Adipocyte (in vitro differentiated cells): ENCODE data around the gene SH3D19.

ENCODE experiments used
- DNase-seq: peaks from one replicate; pipeline ENCODE4 v3.0.0-alpha.2; 2015; ENCODE audit warnings: low read depth
- H3K27me3 ChIP-seq: replicated peaks from 2 replicates; pipeline ENCODE4 v1.7.0; 2013; ENCODE audit warnings: mild to moderate bottlenecking, low read length, moderate library complexity; ENCODE audit not compliant: control insufficient read depth, insufficient read depth
- H3K36me3 ChIP-seq: 2 replicates; pipeline ENCODE4 v1.7.0; 2013; ENCODE audit warnings: low read length, mild to moderate bottlenecking, moderate library complexity; ENCODE audit not compliant: control insufficient read depth, insufficient read depth, severe bottlenecking
- H3K4me1 ChIP-seq: 2 replicates; pipeline ENCODE4 v1.7.0; 2013; ENCODE audit warnings: mild to moderate bottlenecking, low read length, moderate library complexity; ENCODE audit not compliant: control insufficient read depth, insufficient read depth
- H3K4me3 ChIP-seq: 2 replicates; pipeline ENCODE4 v1.7.0; 2013; ENCODE audit warnings: mild to moderate bottlenecking, low read length, moderate library complexity
- H3K9ac ChIP-seq: 2 replicates; pipeline ENCODE4 v1.7.0; 2013; ENCODE audit warnings: mild to moderate bottlenecking, low read length, moderate library complexity
- H3K9me3 ChIP-seq: 2 replicates; pipeline ENCODE4 v1.7.0; 2013; ENCODE audit warnings: mild to moderate bottlenecking, low read length, moderate library complexity; ENCODE audit not compliant: control insufficient read depth

The SH3D19 gene

DNA sequence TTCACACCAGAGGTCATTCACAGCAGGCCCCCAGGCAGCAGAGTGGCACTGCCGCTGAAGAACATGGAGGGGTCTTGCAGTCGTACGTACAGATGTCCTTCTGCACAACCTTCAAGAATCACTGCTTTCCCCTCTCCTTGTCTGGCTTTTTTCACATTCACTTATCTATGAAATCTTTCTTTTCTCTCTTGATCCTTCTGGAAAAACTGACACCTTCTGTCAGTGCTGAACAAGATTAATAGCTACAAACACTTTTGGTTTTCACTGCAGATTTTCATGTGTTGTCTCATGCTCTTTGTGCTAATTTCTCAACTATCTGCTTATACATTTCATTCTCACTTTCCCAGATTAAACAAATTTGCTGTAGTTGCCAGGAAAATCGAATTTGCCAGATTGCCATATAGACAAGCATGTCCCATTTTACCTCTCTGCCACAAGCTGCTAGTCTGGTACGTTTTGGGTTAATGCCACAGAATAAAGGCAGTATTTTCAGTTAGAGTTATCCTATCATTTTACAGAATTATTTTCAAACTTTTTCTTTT lies 142.9 kb downstream of the SH3D19 start:
- H3K9ac ChIP-seq = no peak overlapping the region
- no peak overlapping the region for H3K4me3 ChIP-seq
- DNase-seq = no peak
- peaks cover 46% of the 10 kb centered on the region for H3K36me3 ChIP-seq
- no peaks in the 10 kb centered on the region for H3K27me3 ChIP-seq
- peaks cover 34% of the 10 kb centered on the region for H3K4me1 ChIP-seq
- H3K9me3 ChIP-seq = no peaks in the 10 kb centered on the region

DNA sequence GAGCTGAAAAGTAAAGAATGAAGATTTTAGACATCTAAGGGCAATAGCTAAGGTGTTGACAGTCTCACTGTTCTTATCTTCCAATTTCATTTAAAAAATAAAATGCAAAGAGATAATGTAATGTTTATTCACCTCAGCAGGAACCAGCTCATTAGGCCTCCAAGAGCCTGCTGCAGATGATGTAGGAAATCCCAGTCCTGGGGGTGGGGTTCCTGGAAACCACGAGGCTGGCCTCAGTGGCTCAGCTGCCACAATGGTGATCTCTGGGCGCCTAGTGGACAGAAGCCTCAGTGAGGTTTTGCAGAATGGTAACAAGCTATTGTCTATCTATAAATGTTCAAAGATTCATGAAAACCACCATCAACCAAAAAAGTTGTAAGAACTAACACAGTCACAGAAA lies 148.7 kb downstream of the SH3D19 start:
- peaks cover 48% of the 10 kb centered on the region for H3K4me1 ChIP-seq
- no peaks in the 10 kb centered on the region for H3K27me3 ChIP-seq
- H3K9ac ChIP-seq = no peak overlapping the region
- no peak for DNase-seq
- H3K9me3 ChIP-seq = no peaks in the 10 kb centered on the region
- H3K36me3 ChIP-seq = peaks cover 69% of the 10 kb centered on the region
- no peak overlapping the region for H3K4me3 ChIP-seq

DNA sequence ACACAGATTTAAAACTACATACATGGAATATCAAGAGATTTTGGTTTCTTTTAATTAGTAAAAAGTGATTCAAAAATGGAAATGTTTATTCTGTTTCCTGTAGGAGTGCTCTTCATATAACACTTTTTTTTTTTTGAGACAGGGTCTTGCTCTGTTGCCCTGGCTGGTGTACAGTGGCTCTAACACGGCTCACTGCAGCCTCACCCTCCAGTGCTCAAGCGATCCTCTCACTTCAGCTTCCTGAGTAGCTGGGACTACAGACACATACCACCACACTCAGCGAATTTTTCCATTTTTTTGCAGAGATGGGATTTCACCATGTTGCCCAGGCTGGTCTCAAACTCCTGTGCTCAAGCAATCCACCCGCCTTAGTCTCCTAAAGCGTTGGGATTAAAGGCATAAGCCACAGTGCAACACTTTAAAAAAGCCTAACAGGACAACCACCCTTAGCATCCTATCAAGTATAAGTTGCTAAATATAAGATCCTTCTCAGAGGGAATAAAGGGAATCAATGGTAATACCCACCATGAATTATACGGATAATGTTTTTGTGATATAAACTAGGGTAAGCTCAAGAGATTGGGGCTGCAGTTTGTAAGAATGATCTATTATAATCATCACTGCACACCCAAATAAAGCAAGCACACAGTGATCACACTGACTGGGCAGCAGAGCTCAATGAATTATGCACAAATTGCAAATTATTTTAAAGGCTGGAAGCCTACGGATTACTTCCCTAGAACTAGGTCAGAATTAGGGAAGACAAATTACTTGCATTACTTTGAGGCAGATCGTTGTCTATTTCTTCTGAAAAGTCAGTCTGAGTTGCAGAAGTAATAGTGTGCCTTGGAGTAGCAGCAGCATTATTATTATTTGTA lies 149.4 kb downstream of the SH3D19 start:
- no peaks in the 10 kb centered on the region for H3K9me3 ChIP-seq

DNA sequence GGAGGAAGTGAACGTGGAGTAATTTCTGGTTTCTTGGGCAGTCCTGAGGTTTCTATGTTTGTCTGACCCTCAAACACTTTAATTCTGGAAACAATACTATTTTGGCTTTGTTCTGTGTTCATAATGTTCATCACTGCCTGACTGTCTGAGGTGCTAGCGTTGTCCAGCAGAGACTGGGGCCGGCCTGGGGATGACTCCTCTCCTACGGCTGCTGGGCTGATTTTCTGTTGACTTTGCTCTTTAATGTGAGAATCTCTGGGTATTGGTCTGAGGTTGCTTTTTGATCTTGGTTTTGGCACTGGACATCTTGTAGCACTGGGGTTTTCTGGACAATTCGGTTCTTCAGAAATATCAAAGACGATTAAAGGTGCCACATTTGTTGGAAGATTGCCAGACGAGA lies 150.2 kb downstream of the SH3D19 start:
- DNase-seq = no peak
- H3K36me3 ChIP-seq = peaks cover 73% of the 10 kb centered on the region
- H3K4me3 ChIP-seq = peak overlapping the region; percentile 2
- H3K9ac ChIP-seq = peak overlapping the region; percentile 62
- peaks cover 52% of the 10 kb centered on the region for H3K4me1 ChIP-seq
- H3K9me3 ChIP-seq = no peaks in the 10 kb centered on the region
- H3K27me3 ChIP-seq = no peaks in the 10 kb centered on the region

More for the DNA sequence above, 149.4 kb downstream of the SH3D19 start:
- Histone ChIP-seq H3K4me1 (peaks cover 51% of the 10 kb centered on the region), H3K27me3 (no peaks in the 10 kb centered on the region), H3K4me3 (no peak overlapping the region), H3K36me3 (peaks cover 68% of the 10 kb centered on the region), H3K9ac (peak overlapping the region; percentile 62)
- no peak for DNase-seq

- Histone ChIP-seq H3K4me1 (peaks cover 56% of the 10 kb centered on the region), H3K27me3 (no peaks in the 10 kb centered on the region), H3K9ac (peak overlapping the region; percentile 62), H3K9me3 (no peaks in the 10 kb centered on the region), H3K36me3 (peaks cover 73% of the 10 kb centered on the region), H3K4me3 (peak overlapping the region; percentile 2)
- no peak for DNase-seq
These were observed 150.6 kb downstream of the SH3D19 start for GRCh38 chr4:151174784-151175183.

GRCh38 chr4:151173871-151174270 lies 151.5 kb downstream of the SH3D19 start:
- peak overlapping the region; percentile 2 for H3K4me3 ChIP-seq
- peak overlapping the region; percentile 62 for H3K9ac ChIP-seq
- no peaks in the 10 kb centered on the region for H3K9me3 ChIP-seq
- H3K4me1 ChIP-seq = peaks cover 54% of the 10 kb centered on the region
- peaks cover 69% of the 10 kb centered on the region for H3K36me3 ChIP-seq
- no peaks in the 10 kb centered on the region for H3K27me3 ChIP-seq
- peak; percentile 83 for DNase-seq

DNA sequence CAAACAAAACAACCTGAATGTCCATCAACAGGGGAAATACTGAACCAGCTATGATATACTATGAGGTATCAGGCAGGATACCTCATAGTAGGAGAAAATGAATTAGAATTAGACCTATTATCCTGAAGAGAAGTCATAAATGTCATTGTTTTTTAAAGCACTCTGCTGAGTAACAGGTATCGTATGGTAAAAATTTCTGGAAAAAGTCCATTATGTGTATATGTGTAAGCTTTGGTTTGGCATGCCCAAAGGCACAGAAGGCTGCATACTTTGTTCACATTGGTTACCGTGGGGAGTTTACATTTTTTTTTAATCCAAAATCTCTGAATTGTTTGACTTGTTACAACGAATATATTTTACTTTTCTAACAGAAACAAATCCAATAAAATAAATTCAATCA lies 155.5 kb downstream of the SH3D19 start:
- H3K36me3 ChIP-seq = peaks cover 50% of the 10 kb centered on the region
- peaks cover 77% of the 10 kb centered on the region for H3K4me1 ChIP-seq
- H3K4me3 ChIP-seq = no peak overlapping the region
- H3K9me3 ChIP-seq = no peaks in the 10 kb centered on the region
- DNase-seq = peak; percentile 73
- H3K9ac ChIP-seq = peak overlapping the region; percentile 14
- H3K27me3 ChIP-seq = no peaks in the 10 kb centered on the region

DNA sequence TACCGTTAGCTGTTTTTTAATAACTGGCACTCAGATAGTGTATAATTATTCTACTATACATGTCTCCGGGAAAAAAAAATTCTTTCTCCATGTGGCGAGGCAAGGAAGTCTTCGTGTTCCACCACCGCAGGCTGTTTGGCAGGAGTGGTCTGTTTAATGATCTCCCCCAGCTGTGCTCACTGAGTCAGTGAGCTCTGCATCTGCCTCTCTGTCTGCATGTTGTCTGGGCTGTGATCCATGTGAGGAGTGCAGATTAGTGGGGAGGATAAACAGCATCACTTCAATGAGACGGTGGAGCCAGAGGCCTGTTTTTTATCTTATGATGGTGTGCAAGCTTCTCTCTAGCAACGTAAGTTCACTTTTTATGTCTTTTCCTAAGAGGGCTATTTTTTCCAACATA lies 156.2 kb downstream of the SH3D19 start:
- H3K9ac ChIP-seq = peak overlapping the region; percentile 74
- no peaks in the 10 kb centered on the region for H3K27me3 ChIP-seq
- peaks cover 44% of the 10 kb centered on the region for H3K36me3 ChIP-seq
- H3K4me1 ChIP-seq = peaks cover 70% of the 10 kb centered on the region
- no peak overlapping the region for H3K4me3 ChIP-seq
- peak; percentile 97 for DNase-seq
- no peaks in the 10 kb centered on the region for H3K9me3 ChIP-seq

GRCh38 chr4:151167561-151167960 lies 157.8 kb downstream of the SH3D19 start:
- H3K4me1 ChIP-seq = peaks cover 58% of the 10 kb centered on the region
- H3K27me3 ChIP-seq = no peaks in the 10 kb centered on the region
- no peaks in the 10 kb centered on the region for H3K9me3 ChIP-seq
- no peak overlapping the region for H3K9ac ChIP-seq
- H3K36me3 ChIP-seq = peaks cover 51% of the 10 kb centered on the region
- H3K4me3 ChIP-seq = no peak overlapping the region
- DNase-seq = no peak

DNA sequence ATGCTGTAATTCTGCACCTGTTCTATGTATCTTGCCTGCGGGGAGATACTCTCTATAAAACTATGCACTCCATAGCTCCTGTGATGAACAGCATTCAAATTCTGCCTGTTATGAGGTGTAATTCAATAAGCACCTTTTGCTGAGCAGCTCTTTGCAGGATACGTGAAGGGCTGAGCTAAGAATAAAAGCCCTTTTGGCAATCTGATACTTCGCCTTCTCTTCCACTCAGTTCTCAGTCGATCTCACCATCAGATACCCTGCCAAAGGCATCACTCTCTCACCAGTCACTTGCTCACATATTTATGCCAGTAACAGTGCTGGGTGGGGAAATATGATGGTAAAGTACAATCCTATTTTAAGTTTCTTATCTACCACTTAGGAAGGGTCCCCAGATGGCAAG lies 158.8 kb downstream of the SH3D19 start:
- H3K9me3 ChIP-seq = no peaks in the 10 kb centered on the region
- H3K9ac ChIP-seq = no peak overlapping the region
- peaks cover 49% of the 10 kb centered on the region for H3K4me1 ChIP-seq
- no peak overlapping the region for H3K4me3 ChIP-seq
- H3K27me3 ChIP-seq = no peaks in the 10 kb centered on the region
- H3K36me3 ChIP-seq = peaks cover 49% of the 10 kb centered on the region
- DNase-seq = peak; percentile 20

- peak; percentile 70 for DNase-seq
- H3K9ac ChIP-seq = peak overlapping the region; percentile 64
- H3K9me3 ChIP-seq = no peaks in the 10 kb centered on the region
- H3K27me3 ChIP-seq = no peaks in the 10 kb centered on the region
- peaks cover 48% of the 10 kb centered on the region for H3K36me3 ChIP-seq
- peak overlapping the region; percentile 5 for H3K4me3 ChIP-seq
- peaks cover 46% of the 10 kb centered on the region for H3K4me1 ChIP-seq
These were observed 160.0 kb downstream of the SH3D19 start for GRCh38 chr4:151165205-151166000.
